ENCODE data around the gene RAPGEF3.

RAPGEF3 gene

DNA sequence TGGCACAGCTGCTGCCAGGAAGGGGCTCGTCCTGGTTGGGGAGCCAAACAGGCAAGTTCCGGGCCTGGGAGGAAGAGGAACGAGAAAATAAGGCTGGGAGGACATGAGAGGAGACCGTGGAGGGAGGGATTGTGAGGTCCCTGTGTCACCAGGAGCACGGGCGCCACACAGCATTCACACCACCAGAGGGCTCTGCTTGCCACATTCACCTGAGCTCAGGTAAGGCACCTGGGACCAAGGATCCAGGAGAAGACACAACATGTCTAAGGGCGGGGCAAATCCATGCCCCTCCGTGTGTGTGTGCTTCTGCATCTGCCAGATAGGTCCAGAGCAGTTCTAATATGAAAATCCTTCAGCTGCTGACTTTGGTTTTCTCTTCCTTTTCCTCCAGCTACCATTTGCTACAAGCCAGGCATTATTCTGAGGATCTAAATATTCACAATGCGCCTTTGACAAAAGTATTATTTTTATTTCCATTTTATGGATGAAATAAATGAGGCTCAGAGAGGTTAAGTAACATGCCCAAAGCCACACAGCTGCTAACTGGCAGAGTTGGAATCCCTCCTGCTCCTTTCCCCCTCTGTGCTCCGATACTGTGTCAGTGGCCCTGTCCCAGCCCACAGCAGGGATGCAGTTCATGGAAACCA, 14.6 kb downstream of the RAPGEF3 start:
- Histone ChIP-seq H3K9me3 (ENCODE audit: low read length) (no peaks in the 10 kb centered on the region), H3K36me3 (ENCODE audit: insufficient read depth, low read length) (no peaks in the 10 kb centered on the region), H3K27ac (ENCODE audit: low read depth, low read length) (no peak overlapping the region), H3K4me3 (ENCODE audit: low read depth in 1 of 2, low read length in 2 of 2) (no peak overlapping the region), H3K9ac (ENCODE audit: low read length) (no peak overlapping the region), H3K27me3 (ENCODE audit: control insufficient read depth in 1 of 2, insufficient read depth in 2 of 2, low read length in 2 of 2) (no peaks in the 10 kb centered on the region), H3K4me1 (ENCODE audit: insufficient read depth, low read length) (no peaks in the 10 kb centered on the region)

DNA sequence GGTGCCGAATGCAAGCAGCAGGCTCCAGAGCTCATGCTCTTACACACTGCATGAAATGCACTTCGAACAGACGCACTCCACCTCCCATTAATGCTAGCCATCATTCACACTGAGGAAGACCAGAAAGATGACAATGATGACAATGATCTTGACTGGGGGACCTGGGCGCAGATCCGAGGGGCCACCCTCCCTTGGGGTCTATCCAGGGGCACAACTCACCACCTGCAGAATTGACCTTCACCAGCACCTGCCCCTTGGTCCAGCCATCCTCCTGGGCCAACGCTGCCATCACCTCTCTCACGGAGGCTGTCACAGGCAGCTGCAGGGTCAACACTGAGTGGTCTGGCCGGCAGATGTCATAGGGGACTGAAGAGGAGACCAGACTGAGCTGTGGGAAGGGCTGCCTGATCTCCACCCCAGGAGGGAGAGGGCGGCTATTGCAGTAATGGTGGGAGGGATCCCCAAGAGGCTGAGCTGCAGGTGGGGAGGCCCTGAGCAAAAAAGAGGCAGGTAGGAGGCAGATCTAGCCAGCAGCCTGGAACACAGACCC, 15.3 kb downstream of the RAPGEF3 start:
- Histone ChIP-seq H3K9me3 (ENCODE audit: low read length) (no peaks in the 10 kb centered on the region), H3K4me1 (ENCODE audit: insufficient read depth, low read length) (no peaks in the 10 kb centered on the region), H3K9ac (ENCODE audit: low read length) (no peak overlapping the region), H3K36me3 (ENCODE audit: insufficient read depth, low read length) (no peaks in the 10 kb centered on the region), H3K27me3 (ENCODE audit: control insufficient read depth in 1 of 2, insufficient read depth in 2 of 2, low read length in 2 of 2) (no peaks in the 10 kb centered on the region), H3K27ac (ENCODE audit: low read depth, low read length) (no peak overlapping the region), H3K4me3 (ENCODE audit: low read depth in 1 of 2, low read length in 2 of 2) (no peak overlapping the region)

DNA sequence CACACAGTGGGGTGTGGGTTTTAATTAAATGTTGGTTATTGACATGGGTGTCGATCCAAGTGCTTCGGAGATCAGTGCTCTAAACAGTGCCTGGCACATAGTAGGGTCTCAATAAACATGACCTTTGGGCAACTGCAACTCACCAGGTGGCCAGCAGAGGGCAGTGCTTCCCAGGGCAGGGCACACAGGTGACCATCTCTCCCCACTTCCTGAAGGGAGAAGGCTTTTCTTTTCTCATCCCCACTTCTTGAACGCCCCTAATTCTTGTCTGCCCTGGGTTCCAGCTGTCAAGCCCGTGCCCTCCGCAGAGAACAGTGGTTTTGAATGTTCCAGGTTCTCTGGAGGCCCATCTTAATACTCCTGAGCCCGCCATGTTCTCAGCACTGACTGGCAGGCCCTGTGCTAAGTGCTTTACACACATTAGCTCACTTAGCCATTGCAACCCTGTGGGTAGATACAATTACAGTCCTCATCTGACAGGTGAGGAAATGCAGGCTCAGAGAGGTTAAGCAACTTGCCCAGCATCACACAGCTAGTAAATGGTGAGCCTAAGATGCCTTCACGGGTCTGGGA, 16.3 kb downstream of the RAPGEF3 start:
- H3K27ac ChIP-seq (ENCODE audit: low read depth, low read length), result no peak overlapping the region
- H3K4me1 ChIP-seq (ENCODE audit: insufficient read depth, low read length), result peaks cover 8% of the 10 kb centered on the region
- H3K9ac ChIP-seq (ENCODE audit: low read length), result no peak overlapping the region
- no peaks in the 10 kb centered on the region for H3K27me3 ChIP-seq (ENCODE audit: control insufficient read depth in 1 of 2, insufficient read depth in 2 of 2, low read length in 2 of 2)
- no peaks in the 10 kb centered on the region for H3K9me3 ChIP-seq (ENCODE audit: low read length)
- H3K36me3 ChIP-seq (ENCODE audit: insufficient read depth, low read length), result no peaks in the 10 kb centered on the region
- no peak overlapping the region for H3K4me3 ChIP-seq (ENCODE audit: low read depth in 1 of 2, low read length in 2 of 2)

DNA sequence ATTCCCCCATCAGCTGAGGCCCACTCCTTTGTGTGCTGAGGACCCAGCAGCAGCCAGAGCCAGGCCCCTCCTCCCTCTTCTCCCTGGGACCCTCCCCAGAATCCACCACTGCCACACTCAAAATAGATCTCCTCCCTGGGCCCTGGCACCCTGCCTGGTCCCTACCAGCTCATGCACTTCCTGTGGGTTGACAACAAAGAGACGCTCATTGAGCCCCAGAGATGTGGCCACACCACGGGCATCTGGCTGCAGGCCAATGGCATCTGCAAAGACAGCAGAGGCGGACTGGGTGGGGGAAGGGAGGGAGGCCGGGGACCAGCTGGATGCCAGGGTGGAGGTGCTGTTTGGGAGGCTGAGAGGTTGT, 17.4 kb downstream of the RAPGEF3 start:
- Histone ChIP-seq H3K4me3 (ENCODE audit: low read depth in 1 of 2, low read length in 2 of 2) (no peak overlapping the region), H3K4me1 (ENCODE audit: insufficient read depth, low read length) (peaks cover 18% of the 10 kb centered on the region), H3K9me3 (ENCODE audit: low read length) (no peaks in the 10 kb centered on the region), H3K36me3 (ENCODE audit: insufficient read depth, low read length) (no peaks in the 10 kb centered on the region), H3K27ac (ENCODE audit: low read depth, low read length) (no peak overlapping the region), H3K9ac (ENCODE audit: low read length) (no peak overlapping the region), H3K27me3 (ENCODE audit: control insufficient read depth in 1 of 2, insufficient read depth in 2 of 2, low read length in 2 of 2) (no peaks in the 10 kb centered on the region)

DNA sequence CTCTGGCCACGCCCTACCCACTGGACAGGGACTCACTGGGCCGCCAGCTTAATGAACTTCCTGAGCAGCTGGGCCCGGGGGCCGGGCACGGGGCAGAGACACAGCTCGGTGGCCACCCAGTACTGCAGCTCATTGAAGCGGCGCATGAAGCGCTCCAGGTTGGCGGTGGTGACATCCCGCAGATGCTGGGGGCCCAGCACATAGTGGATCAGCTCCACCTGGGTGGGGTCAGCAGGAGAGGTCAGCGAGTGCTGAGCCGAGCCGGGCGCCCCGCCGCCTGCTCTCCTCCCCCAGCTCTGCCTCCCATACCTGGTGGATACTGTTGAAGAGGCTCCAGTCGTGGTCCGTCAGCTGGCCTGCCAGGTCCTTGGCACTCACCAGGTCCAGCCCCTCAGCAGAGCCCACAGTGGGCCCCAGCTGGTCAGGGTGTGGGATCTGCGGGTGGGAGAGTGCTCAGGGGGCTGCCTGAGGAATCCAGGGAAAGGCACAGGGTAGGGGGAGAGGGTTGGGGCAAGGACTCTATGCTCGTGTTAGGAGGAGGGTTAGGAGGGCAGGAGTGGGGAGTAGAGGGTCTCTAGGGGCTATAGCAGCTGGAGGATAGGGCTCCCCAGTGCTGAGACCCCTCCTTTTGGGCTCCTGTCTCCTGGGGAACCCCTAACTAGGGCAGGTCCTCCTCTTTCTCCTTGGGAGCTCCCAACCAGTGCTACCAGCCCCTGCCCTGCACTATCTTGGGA, 17.9 kb downstream of the RAPGEF3 start:
- H3K4me1 ChIP-seq (ENCODE audit: insufficient read depth, low read length), result peaks cover 23% of the 10 kb centered on the region
- H3K36me3 ChIP-seq (ENCODE audit: insufficient read depth, low read length), result no peaks in the 10 kb centered on the region
- no peak overlapping the region for H3K4me3 ChIP-seq (ENCODE audit: low read depth in 1 of 2, low read length in 2 of 2)
- H3K9ac ChIP-seq (ENCODE audit: low read length), result no peak overlapping the region
- no peaks in the 10 kb centered on the region for H3K9me3 ChIP-seq (ENCODE audit: low read length)
- H3K27me3 ChIP-seq (ENCODE audit: control insufficient read depth in 1 of 2, insufficient read depth in 2 of 2, low read length in 2 of 2), result no peaks in the 10 kb centered on the region
- no peak overlapping the region for H3K27ac ChIP-seq (ENCODE audit: low read depth, low read length)

DNA sequence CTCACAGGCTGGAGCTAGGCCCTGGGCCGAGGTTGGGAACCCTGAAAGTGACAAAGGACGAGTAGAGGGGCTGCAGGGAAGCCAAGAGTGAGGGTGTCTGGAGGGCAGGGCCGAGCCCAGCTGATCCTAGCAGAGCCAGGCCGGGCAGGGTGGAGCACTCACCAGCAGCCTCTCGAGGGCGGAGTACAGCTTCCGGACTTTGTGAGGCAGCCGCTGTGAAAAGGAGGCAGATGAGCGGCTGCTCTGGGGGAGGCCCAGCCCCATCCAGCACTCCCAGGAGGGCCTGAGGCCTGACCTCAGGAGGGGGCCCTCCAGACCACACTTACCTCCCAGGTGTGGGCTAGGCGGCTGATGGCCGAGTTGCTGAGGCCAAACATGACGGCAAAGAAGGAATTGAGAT, 18.7 kb downstream of the RAPGEF3 start:
- H3K27ac ChIP-seq (ENCODE audit: low read depth, low read length), result no peak overlapping the region
- no peaks in the 10 kb centered on the region for H3K27me3 ChIP-seq (ENCODE audit: control insufficient read depth in 1 of 2, insufficient read depth in 2 of 2, low read length in 2 of 2)
- peaks cover 31% of the 10 kb centered on the region for H3K4me1 ChIP-seq (ENCODE audit: insufficient read depth, low read length)
- no peaks in the 10 kb centered on the region for H3K9me3 ChIP-seq (ENCODE audit: low read length)
- H3K9ac ChIP-seq (ENCODE audit: low read length), result no peak overlapping the region
- H3K36me3 ChIP-seq (ENCODE audit: insufficient read depth, low read length), result no peaks in the 10 kb centered on the region
- no peak overlapping the region for H3K4me3 ChIP-seq (ENCODE audit: low read depth in 1 of 2, low read length in 2 of 2)

DNA sequence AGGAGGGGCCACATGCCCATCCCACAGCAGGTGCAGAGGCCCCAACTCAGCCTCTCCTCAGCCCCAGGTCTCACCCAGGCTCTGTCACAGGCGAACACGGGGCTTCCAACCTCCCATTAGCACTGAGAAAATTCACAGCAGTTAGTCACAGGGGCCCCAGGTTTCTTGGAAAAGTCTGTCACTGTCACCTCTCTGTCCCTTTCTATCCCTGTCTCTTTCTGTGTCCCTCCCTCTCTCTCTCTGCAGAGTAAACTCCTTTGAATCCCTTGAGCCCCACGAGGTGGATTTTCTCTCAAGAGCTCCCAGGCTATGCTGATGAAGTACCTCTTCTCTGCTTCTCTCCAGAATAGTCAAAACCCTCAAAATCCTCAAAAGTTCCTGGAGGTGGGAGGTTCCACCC, 19.4 kb downstream of the RAPGEF3 start:
- no peaks in the 10 kb centered on the region for H3K9me3 ChIP-seq (ENCODE audit: low read length)
- H3K4me1 ChIP-seq (ENCODE audit: insufficient read depth, low read length), result peaks cover 38% of the 10 kb centered on the region
- no peak overlapping the region for H3K27ac ChIP-seq (ENCODE audit: low read depth, low read length)
- no peaks in the 10 kb centered on the region for H3K36me3 ChIP-seq (ENCODE audit: insufficient read depth, low read length)
- no peak overlapping the region for H3K9ac ChIP-seq (ENCODE audit: low read length)
- no peak overlapping the region for H3K4me3 ChIP-seq (ENCODE audit: low read depth in 1 of 2, low read length in 2 of 2)
- H3K27me3 ChIP-seq (ENCODE audit: control insufficient read depth in 1 of 2, insufficient read depth in 2 of 2, low read length in 2 of 2), result no peaks in the 10 kb centered on the region

DNA sequence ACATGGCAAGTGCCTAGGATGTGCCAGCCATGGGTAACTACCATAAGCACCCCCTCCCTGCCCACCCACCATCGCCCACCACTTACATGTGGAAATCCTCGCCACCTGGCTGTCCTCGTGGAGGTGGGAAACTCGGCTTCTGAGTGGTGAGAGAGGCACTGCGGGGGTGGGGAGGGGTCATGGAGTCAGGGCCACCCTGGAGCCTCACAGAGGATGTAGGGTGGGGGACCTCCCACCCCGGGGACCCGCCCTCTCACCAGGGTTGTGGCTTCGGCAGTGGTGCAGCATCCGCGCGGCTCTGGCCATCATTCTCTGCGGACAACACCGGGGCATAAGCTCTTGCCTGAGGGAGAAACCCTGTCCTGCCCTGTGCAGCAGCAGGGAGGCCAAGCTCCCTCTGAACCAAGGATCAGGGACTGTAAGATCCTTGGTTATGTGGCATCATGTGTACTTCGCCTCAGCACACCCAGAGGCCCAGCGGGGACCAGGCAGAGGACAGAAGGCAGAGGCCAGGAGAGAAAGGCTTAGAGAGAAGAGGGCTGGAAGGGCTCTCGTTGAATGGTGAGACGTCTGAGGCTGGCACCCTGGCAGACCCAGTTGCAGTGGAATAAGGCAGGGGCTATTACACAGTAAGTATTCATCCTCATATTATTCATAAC, 20.6 kb downstream of the RAPGEF3 start:
- H3K9ac ChIP-seq (ENCODE audit: low read length), result no peak overlapping the region

DNA sequence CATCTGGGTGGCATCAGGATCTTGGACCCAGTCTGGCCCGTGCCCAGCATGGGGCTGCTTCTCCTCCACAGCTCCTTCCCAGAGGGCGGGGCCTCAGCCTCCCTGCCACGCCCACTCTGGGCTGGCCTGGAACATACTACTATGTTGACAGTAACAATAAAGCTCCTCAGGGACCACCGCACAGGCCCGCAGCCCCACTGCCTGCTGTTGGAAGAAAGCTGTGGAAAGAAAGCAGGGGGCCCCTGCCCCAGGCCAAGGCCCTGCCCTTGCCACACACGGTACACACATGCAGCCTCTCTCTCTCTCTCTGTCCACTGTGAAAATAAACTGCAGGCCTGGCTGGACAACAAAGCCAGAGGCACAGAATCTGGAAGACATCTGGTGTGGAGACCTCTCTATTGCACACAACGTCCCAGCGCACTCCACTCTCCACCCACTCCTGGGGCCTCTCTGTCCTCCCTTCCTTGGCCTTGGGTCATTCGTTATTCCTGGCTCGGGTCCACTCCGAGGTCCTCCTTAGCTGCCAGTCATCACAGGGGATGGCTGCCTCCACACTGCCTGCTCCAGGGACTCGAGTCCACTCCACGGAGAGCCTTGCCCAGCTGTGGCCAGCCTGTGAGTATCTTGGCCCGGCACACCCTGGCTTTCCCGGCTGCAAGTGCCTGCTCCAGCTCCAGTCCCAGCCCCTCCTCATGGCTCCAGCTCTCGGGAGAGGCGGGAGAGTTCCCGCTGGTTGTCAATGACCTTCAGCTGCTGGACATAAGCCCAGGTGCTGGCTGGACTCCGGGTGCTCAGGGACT, 21.6 kb downstream of the RAPGEF3 start:
- Histone ChIP-seq H3K4me1 (ENCODE audit: insufficient read depth, low read length) (peaks cover 46% of the 10 kb centered on the region), H3K27ac (ENCODE audit: low read depth, low read length) (peak overlapping the region; percentile 81), H3K9me3 (ENCODE audit: low read length) (no peaks in the 10 kb centered on the region), H3K9ac (ENCODE audit: low read length) (no peak overlapping the region), H3K36me3 (ENCODE audit: insufficient read depth, low read length) (no peaks in the 10 kb centered on the region), H3K27me3 (ENCODE audit: control insufficient read depth in 1 of 2, insufficient read depth in 2 of 2, low read length in 2 of 2) (no peaks in the 10 kb centered on the region), H3K4me3 (ENCODE audit: low read depth in 1 of 2, low read length in 2 of 2) (peak overlapping the region in 1 of 2 donors; percentile 38)

More for the DNA sequence above, 20.6 kb downstream of the RAPGEF3 start:
- H3K9me3 ChIP-seq (ENCODE audit: low read length), result no peaks in the 10 kb centered on the region
- no peak overlapping the region for H3K4me3 ChIP-seq (ENCODE audit: low read depth in 1 of 2, low read length in 2 of 2)
- H3K36me3 ChIP-seq (ENCODE audit: insufficient read depth, low read length), result no peaks in the 10 kb centered on the region
- no peaks in the 10 kb centered on the region for H3K27me3 ChIP-seq (ENCODE audit: control insufficient read depth in 1 of 2, insufficient read depth in 2 of 2, low read length in 2 of 2)
- H3K27ac ChIP-seq (ENCODE audit: low read depth, low read length), result peak overlapping the region; percentile 81
- H3K4me1 ChIP-seq (ENCODE audit: insufficient read depth, low read length), result peaks cover 46% of the 10 kb centered on the region

DNA sequence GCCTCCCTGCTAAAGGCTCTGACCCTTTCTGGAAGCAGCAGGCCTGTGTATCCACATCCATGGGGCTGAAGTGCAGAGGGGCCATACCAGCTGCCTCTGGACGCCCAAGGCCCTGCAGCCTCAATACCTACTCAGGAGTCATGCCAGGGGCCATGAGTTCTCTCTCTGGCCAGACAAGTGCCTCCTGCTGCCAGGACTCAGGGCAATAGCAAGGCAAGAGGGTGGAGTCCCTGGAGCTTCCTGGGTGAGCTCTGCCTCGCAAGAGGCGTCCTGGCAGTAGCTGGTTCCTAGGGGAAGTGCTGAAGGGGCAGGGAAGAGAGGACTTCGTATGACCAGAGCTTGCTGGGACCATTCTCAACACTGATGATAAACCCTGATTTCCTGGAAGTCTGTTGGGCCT, 22.5 kb downstream of the RAPGEF3 start:
- Histone ChIP-seq H3K36me3 (ENCODE audit: insufficient read depth, low read length) (no peaks in the 10 kb centered on the region), H3K27me3 (ENCODE audit: control insufficient read depth in 1 of 2, insufficient read depth in 2 of 2, low read length in 2 of 2) (no peaks in the 10 kb centered on the region), H3K4me1 (ENCODE audit: insufficient read depth, low read length) (peaks cover 46% of the 10 kb centered on the region), H3K27ac (ENCODE audit: low read depth, low read length) (peak overlapping the region; percentile 81), H3K4me3 (ENCODE audit: low read depth in 1 of 2, low read length in 2 of 2) (peak overlapping the region in 1 of 2 donors; percentile 38), H3K9me3 (ENCODE audit: low read length) (no peaks in the 10 kb centered on the region), H3K9ac (ENCODE audit: low read length) (no peak overlapping the region)

DNA sequence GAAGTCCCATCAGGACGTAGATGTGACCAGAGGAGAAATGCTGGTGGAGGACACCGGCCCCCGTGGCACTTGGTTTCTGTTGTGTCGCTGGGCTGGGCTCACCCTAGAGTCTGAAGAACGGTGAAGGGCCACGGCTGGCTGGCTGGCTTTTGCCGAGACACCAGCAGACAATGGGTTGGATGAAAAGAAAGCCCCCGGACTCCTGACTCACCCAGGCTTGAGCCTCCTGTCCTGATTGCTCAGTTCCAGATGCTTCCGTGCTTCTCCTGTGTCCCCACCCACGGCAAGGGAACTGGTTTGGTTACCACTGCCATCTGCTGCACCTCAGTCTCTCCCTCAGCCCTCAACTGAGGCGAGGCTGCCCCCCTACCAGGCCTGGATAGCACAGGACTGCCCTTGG, 23.0 kb downstream of the RAPGEF3 start:
- Histone ChIP-seq H3K27ac (ENCODE audit: low read depth, low read length) (peak overlapping the region; percentile 81), H3K9me3 (ENCODE audit: low read length) (no peaks in the 10 kb centered on the region), H3K9ac (ENCODE audit: low read length) (no peak overlapping the region), H3K4me1 (ENCODE audit: insufficient read depth, low read length) (peaks cover 46% of the 10 kb centered on the region), H3K27me3 (ENCODE audit: control insufficient read depth in 1 of 2, insufficient read depth in 2 of 2, low read length in 2 of 2) (no peaks in the 10 kb centered on the region), H3K4me3 (ENCODE audit: low read depth in 1 of 2, low read length in 2 of 2) (no peak overlapping the region), H3K36me3 (ENCODE audit: insufficient read depth, low read length) (no peaks in the 10 kb centered on the region)

Data from muscle layer of colon (tissue), 2 donors.